Upper lobe of right lung (tissue), 1 donor: ENCODE results near the gene UPB1. TPM values are rescaled to one million over a fixed set of nuclear protein-coding genes. Genes with fewer than 3 reads are reported as not detected.
A peak's percentile ranks its signal among the peaks of the same experiment; 100 is the strongest.

ENCODE experiments used
- ATAC-seq: fragments of 200-7000 bp; cut with Tn5 transposase; one replicate; pipeline ENCODE4 v1.9.1; 2020; ENCODE audit warnings: mild to moderate bottlenecking, moderate library complexity
- DNase-seq: peaks from one replicate; pipeline ENCODE4 v3.0.0-alpha.2; 2020
- H3K27ac ChIP-seq: fragments of 200-600 bp; one replicate; pipeline ENCODE4 v1.8.0; 2022
- H3K27me3 ChIP-seq: fragments of 200-600 bp; one replicate; pipeline ENCODE4 v1.8.0; 2022; ENCODE audit warnings: mild to moderate bottlenecking
- H3K36me3 ChIP-seq: fragments of 200-600 bp; one replicate; pipeline ENCODE4 v1.8.0; 2022
- H3K4me1 ChIP-seq: fragments of 200-600 bp; one replicate; pipeline ENCODE4 v1.8.0; 2022
- H3K4me3 ChIP-seq: fragments of 200-600 bp; one replicate; pipeline ENCODE4 v1.8.0; 2022; ENCODE audit warnings: mild to moderate bottlenecking
- H3K9me3 ChIP-seq: fragments of 200-600 bp; one replicate; pipeline ENCODE4 v1.8.0; 2022
- intact Hi-C: fragments of 100-400 bp; cut with DNase I; formaldehyde crosslinking; loops from one replicate; pipeline ENCODE4 v1.11.0; 2022
- total RNA-seq: library from RNA; stranded (reverse); fragmentation: NEBNext Ultra II Directional; extraction: Animal tissue kit (Norgen Biotek cat#: 25700); gene quantifications from one replicate; pipeline ENCODE4 v1.2.1, GENCODE V29; 2021
- TF ChIP-seq, protein P1 (sequence below): fragments of 200-600 bp; IDR thresholded peaks from one replicate; pipeline ENCODE4 v1.8.0; 2022; ENCODE audit warnings: antibody characterized with exemption
- donor health status: DM: no; HTN: yes; CAD: no; lungs with severe emphysema.

The UPB1 gene
- total RNA-seq, 1 donor from 2014 or later = 1.5 TPM

DNA sequence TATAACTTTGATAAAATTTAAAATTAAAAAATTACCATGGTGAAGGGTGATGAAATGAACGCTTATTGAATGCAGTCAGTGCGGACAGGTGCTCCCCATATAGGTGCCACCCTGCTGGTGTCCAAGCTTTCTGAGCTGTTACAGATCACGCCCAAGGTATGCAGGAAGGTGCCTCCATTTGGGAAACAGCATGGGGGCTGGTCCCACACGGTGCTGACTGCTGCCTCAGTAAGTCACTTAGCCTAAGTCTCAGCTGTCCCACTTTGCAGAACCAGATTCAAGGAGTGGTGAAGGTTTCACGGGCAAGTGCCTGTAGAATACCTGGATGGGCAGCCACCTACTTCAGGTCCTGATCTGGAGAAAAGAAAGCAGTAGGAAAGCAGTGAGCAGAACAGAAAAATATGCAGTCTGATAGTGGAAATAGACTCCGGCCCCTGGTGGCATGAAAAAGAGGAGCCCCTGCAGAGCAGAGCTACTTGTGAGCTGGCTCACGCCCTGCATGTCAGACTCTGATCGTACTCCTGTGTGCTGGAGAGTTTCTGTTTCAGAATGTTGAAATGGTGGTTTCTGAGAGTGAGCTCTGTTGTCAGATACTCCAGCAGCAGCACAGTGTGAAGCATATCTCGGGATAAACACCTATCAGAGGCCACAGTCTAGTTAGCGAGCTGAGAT lies 34.6 kb upstream of the UPB1 start:
- Histone ChIP-seq H3K27ac (no peak overlapping the region), H3K36me3 (no peaks in the 10 kb centered on the region), H3K9me3 (no peaks in the 10 kb centered on the region), H3K4me1 (peaks cover 14% of the 10 kb centered on the region), H3K27me3 (no peaks in the 10 kb centered on the region), H3K4me3 (no peak overlapping the region)
- ATAC-seq (peak; percentile 41), DNase-seq (no peak)
- intact Hi-C loops = no loop called here
- TF ChIP-seq, protein P1, sequence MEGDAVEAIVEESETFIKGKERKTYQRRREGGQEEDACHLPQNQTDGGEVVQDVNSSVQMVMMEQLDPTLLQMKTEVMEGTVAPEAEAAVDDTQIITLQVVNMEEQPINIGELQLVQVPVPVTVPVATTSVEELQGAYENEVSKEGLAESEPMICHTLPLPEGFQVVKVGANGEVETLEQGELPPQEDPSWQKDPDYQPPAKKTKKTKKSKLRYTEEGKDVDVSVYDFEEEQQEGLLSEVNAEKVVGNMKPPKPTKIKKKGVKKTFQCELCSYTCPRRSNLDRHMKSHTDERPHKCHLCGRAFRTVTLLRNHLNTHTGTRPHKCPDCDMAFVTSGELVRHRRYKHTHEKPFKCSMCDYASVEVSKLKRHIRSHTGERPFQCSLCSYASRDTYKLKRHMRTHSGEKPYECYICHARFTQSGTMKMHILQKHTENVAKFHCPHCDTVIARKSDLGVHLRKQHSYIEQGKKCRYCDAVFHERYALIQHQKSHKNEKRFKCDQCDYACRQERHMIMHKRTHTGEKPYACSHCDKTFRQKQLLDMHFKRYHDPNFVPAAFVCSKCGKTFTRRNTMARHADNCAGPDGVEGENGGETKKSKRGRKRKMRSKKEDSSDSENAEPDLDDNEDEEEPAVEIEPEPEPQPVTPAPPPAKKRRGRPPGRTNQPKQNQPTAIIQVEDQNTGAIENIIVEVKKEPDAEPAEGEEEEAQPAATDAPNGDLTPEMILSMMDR = no peak

DNA sequence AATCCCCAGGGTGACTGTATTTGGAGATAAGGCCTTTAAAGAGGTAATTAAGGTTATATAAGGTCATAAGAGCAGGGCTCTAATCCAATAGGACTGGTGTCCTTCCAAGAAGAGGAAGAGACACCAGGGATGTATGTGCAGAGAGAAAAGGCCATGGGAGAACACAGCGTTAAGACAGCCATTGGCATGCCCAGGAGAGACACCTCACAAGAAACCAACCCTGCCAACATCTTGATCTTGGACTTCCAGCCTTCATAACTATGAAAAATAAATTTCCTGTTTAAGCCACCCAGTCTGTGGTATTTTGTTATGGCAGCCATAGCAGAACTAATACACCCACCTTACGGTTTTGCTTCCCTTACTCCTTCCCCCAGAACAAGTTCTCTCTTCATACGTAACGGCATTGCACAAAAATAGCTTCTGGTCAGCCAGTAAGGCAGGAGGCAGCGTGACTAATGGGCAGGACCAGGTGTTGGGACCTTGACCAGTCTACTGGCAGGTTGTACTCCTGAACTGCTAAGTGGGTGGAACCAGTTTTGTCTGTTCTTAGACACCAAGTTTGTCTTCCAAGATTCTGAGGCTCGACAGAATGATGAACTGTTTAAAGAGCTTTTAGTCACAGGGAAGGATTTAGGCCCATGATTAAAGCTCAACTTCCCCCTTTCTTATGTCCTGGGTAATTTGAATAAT lies 31.9 kb upstream of the UPB1 start:
- Histone ChIP-seq H3K4me3 (no peak overlapping the region), H3K4me1 (peaks cover 35% of the 10 kb centered on the region), H3K27ac (no peak overlapping the region), H3K9me3 (no peaks in the 10 kb centered on the region), H3K27me3 (no peaks in the 10 kb centered on the region), H3K36me3 (no peaks in the 10 kb centered on the region)
- no peak for DNase-seq
- intact Hi-C loops = no loop called here
- ATAC-seq = peak; percentile 67
- TF ChIP-seq, protein P1 = no peak

DNA sequence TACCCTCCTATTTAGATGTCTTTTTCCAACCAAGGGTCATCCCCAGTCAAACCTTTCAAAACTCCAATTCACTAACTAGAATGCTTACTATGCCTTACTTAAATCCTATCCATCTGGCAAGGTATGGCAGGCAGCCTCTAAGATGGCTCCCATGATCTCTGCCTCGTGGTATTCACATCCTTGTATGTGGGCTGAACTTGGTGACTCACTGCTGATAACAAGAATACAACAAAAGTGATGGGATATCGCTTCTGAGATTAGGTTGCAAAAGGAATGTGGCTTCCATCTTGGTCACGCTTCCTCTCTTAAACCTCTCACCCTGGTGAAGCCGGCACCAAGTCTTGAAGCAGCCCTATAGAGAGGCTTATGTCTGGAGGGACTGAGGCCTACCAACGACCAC lies 29.6 kb upstream of the UPB1 start:
- peaks cover 27% of the 10 kb centered on the region for H3K4me1 ChIP-seq
- no peaks in the 10 kb centered on the region for H3K9me3 ChIP-seq
- H3K4me3 ChIP-seq = no peak overlapping the region
- ATAC-seq (no peak), DNase-seq (no peak)
- intact Hi-C loops = no loop called here
- H3K27ac ChIP-seq = no peak overlapping the region
- no peaks in the 10 kb centered on the region for H3K36me3 ChIP-seq
- TF ChIP-seq, protein P1 = no peak
- no peaks in the 10 kb centered on the region for H3K27me3 ChIP-seq

DNA sequence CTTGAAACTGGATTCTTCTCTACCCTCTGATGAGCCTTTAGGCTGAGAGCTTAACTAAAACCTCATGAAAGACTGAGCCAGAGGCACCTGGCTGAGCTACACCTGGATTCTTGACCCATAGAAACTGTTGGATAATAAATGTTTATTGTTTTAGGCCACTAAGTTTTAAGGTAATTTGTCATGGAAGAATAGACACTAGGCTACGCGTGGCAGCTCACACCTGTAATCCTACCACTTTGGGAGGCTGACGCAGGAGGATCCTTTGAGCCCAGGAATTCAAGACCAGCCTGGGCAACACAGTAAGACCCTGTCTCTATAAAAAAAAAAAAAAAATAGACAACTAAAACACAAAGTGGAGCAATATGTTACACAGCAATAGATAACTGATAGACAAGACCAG lies 29.2 kb upstream of the UPB1 start:
- TF ChIP-seq, protein P1 = no peak
- H3K36me3 ChIP-seq = no peaks in the 10 kb centered on the region
- peaks cover 25% of the 10 kb centered on the region for H3K4me1 ChIP-seq
- H3K9me3 ChIP-seq = no peaks in the 10 kb centered on the region
- no peak overlapping the region for H3K27ac ChIP-seq
- no peak for ATAC-seq
- no peak overlapping the region for H3K4me3 ChIP-seq
- intact Hi-C loops = no loop called here
- DNase-seq = no peak
- no peaks in the 10 kb centered on the region for H3K27me3 ChIP-seq

DNA sequence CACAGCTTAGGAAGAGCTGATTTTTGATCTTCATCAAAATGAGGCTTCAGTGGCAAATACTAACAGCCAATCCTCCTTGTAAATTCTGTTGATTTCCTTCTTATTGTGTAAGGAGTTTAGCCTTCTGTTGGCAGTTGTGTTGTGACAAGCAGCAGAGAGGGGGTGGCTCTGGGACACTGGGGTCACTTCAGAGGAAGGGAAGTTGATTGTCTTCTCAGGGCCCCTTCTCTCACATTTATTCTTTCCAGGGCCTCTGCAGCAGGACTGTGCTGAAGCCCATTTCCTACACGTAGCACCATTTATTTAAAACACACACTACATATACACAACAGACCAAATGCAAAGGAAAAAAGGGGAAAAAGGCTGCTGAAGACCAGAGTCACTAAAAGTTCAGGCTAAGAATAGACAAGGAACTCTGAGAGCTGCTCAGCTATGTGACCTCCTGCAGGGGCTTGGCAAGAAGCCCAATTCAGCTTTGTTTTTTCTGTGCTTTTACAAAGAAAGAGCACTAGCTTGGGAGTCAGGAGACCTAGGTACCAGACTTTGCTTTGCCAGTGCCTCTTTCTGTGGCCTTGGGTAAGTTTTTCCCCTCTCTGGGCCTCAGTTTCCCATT lies 28.3 kb upstream of the UPB1 start:
- TF ChIP-seq, protein P1 = no peak
- Histone ChIP-seq H3K36me3 (no peaks in the 10 kb centered on the region), H3K27ac (peak overlapping the region; percentile 44), H3K4me1 (peaks cover 25% of the 10 kb centered on the region), H3K9me3 (no peaks in the 10 kb centered on the region), H3K4me3 (no peak overlapping the region), H3K27me3 (no peaks in the 10 kb centered on the region)
- intact Hi-C loops = no loop called here
- DNase-seq (no peak), ATAC-seq (peak; percentile 53)
